Measurements from ENCODE around the gene GPR107.

Gene GPR107

DNA sequence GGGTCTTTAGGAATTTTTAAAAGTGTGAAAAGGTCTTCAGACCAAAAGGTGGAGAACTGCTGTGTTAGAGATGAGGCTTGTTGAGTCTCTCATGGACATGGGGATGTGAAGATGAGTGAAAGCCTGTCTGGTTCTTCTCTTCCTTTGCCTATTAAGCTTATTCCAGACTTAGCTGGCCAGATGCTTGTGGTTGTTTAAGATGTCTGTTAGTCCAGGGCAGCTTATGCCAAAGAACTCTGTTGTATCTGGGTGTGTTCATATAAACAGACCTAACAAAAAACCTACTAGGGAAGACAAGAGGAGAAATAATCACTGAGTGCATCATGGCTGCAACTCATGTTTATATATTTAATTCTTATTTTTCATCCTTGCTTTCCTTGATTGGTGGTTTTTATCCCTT lies 61.0 kb downstream of the GPR107 start:
- peaks cover 10% of the 10 kb centered on the region for H3K36me3 ChIP-seq (ENCODE audit: control insufficient read depth, insufficient read depth, low read length)
- H3K4me3 ChIP-seq (replicated peaks; ENCODE audit: low read depth, low read length) = no peak overlapping the region
- DNase-seq (ENCODE audit: extremely low read depth, insufficient read length) = no peak
- H3K27me3 ChIP-seq (replicated peaks; ENCODE audit: control insufficient read depth, insufficient read depth, low read length) = no peaks in the 10 kb centered on the region
- TF ChIP-seq, protein P1, sequence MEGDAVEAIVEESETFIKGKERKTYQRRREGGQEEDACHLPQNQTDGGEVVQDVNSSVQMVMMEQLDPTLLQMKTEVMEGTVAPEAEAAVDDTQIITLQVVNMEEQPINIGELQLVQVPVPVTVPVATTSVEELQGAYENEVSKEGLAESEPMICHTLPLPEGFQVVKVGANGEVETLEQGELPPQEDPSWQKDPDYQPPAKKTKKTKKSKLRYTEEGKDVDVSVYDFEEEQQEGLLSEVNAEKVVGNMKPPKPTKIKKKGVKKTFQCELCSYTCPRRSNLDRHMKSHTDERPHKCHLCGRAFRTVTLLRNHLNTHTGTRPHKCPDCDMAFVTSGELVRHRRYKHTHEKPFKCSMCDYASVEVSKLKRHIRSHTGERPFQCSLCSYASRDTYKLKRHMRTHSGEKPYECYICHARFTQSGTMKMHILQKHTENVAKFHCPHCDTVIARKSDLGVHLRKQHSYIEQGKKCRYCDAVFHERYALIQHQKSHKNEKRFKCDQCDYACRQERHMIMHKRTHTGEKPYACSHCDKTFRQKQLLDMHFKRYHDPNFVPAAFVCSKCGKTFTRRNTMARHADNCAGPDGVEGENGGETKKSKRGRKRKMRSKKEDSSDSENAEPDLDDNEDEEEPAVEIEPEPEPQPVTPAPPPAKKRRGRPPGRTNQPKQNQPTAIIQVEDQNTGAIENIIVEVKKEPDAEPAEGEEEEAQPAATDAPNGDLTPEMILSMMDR (IDR thresholded peaks at IDR 0.05; ENCODE audit: insufficient read depth, low read length, poor library complexity, severe bottlenecking) = no peak

DNA sequence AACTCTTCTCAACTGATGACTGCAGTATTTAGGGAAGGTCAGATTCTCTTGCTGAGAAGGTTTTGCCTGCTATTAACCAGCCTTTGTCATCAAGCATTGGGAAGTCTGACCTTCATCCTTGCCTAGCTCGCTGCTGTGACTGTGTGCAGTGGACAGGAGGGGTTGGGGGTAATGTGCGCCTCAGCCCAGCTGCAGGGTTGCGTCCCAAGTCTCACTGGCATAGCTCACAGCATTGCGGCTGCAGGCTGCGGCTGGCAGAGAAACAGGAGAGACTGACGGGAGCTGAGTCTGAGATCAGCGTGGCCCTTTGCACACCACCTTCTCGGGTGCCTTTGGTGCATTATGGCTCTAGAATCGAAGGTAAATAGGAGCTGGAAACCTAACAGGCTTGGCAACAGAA lies 62.6 kb downstream of the GPR107 start:
- no peaks in the 10 kb centered on the region for H3K27me3 ChIP-seq (replicated peaks; ENCODE audit: control insufficient read depth, insufficient read depth, low read length)
- H3K4me3 ChIP-seq (replicated peaks; ENCODE audit: low read depth, low read length) = no peak overlapping the region
- TF ChIP-seq, protein P1 (IDR thresholded peaks at IDR 0.05; ENCODE audit: insufficient read depth, low read length, poor library complexity, severe bottlenecking) = no peak
- H3K36me3 ChIP-seq (ENCODE audit: control insufficient read depth, insufficient read depth, low read length) = peaks cover 6% of the 10 kb centered on the region
- DNase-seq (ENCODE audit: extremely low read depth, insufficient read length) = no peak

DNA sequence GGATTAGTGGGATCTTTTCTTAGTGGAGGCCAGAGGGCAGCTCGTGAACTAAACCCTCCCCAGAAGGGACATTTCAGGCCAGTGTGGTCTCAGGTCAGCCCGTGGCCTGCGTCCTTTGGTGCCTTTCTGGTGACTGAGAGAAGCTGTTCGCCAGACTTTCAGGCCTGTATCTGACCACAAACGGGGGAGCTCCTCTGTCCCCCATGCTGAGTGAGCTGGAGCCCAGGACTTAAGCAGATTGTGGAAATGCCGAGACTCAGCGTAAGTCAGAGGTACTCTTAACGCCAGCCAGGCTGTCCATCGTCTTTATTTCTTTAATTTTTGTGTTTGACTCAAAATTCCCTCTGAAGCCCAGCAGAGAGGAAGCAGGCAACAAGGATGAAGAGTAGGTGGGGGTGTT lies 63.7 kb downstream of the GPR107 start:
- no peak for DNase-seq (ENCODE audit: extremely low read depth, insufficient read length)
- TF ChIP-seq, protein P1 (IDR thresholded peaks at IDR 0.05; ENCODE audit: insufficient read depth, low read length, poor library complexity, severe bottlenecking) = no peak
- Histone ChIP-seq H3K36me3 (ENCODE audit: control insufficient read depth, insufficient read depth, low read length) (peaks cover 7% of the 10 kb centered on the region), H3K27me3 (replicated peaks; ENCODE audit: control insufficient read depth, insufficient read depth, low read length) (no peaks in the 10 kb centered on the region), H3K4me3 (replicated peaks; ENCODE audit: low read depth, low read length) (no peak overlapping the region)

DNA sequence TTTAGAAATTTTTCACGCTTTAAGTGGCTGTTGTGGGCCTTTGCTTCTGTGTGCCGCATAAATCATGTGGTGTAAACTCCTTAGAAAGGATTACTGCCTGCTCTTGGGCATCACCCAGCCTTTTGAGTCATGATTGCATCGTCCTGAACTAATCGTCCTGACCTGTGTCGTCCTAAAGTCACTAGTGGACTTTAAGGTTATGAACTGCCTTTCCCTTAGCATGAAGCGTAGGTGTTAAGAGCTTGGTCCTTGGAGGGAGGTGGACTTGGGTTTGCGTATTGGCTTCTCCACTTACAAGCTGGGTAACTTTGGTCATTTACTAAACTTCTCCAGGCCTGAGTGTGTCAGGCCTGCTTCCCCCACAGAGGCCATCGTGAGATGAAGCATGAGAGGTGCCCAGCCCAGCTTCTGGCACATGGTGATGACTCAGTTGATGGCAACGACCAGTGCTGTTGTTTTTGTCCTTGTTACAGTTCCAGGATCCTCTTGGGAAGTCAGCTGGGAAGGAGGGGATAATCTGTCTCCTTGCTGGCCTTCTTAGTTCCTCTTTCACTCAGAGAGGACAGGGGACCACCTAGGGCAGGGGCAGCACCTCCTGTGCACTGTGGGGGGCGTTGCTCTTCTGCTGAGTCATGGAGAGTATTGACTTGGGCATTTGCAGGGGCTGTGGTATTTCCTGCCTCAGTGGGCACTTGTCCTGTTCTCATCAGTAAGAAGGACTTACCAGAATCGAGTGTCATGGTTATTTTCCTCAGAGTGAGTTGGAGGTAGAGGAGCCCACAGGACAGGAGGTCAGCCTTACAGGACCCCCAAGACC lies 64.3 kb downstream of the GPR107 start:
- Histone ChIP-seq H3K36me3 (ENCODE audit: control insufficient read depth, insufficient read depth, low read length) (peaks cover 7% of the 10 kb centered on the region), H3K27me3 (replicated peaks; ENCODE audit: control insufficient read depth, insufficient read depth, low read length) (no peaks in the 10 kb centered on the region), H3K4me3 (replicated peaks; ENCODE audit: low read depth, low read length) (no peak overlapping the region)
- TF ChIP-seq, protein P1 (IDR thresholded peaks at IDR 0.05; ENCODE audit: insufficient read depth, low read length, poor library complexity, severe bottlenecking) = no peak
- DNase-seq (ENCODE audit: extremely low read depth, insufficient read length) = no peak

DNA sequence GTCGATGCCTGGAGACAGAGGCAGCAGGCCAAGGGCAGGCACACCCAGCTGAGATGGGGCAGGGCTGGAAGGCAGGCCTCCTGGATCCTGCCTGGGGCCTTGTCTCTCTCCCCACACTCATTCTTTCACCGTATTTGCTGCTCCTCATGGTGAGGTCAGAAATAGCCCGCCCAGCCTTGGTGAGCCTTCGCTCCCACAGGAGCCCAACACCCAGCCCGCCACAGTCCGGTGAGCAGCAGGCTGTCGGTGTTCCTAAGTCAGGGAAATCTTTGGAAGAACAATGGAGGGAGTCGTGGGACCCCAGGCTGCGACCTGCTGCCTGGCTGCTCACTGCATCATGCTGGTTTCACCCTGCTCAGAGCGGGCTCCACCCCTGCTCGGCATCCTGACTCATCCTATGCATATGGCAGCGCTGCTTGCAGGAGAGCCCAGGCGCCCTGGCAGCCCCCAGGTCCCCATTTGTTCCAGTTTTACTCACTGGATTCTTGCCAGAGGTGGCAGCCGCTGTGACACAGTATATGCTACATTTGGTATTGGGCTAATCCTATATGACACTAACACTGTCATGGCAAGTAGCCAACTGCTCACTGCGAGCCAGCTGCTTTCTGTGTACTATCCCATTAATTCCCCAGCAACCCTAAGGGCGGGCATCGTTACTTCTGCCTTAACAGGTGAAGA lies 65.3 kb downstream of the GPR107 start:
- no peak for DNase-seq (ENCODE audit: extremely low read depth, insufficient read length)
- Histone ChIP-seq H3K4me3 (replicated peaks; ENCODE audit: low read depth, low read length) (no peak overlapping the region), H3K36me3 (ENCODE audit: control insufficient read depth, insufficient read depth, low read length) (peaks cover 7% of the 10 kb centered on the region), H3K27me3 (replicated peaks; ENCODE audit: control insufficient read depth, insufficient read depth, low read length) (no peaks in the 10 kb centered on the region)
- TF ChIP-seq, protein P1 (IDR thresholded peaks at IDR 0.05; ENCODE audit: insufficient read depth, low read length, poor library complexity, severe bottlenecking) = no peak
